ENCODE results near the gene IPO7.
"Not testable (repeated sequence)": the region's sequence is repeated elsewhere in the genome, so short reads cannot be mapped to it uniquely, and the experiment has no call there.

GRCh38 chr11:9452023-9452422 is 67.6 kb downstream of the IPO7 start:
- TF ChIP-seq L3MBTL2 (conservative IDR thresholded peaks at IDR 0.05); FOXK2 (IDR thresholded peaks at IDR 0.05); ZNF384 (IDR thresholded peaks at IDR 0.05); FOXA1 (IDR thresholded peaks at IDR 0.05); ARNT (IDR thresholded peaks at IDR 0.05); NFRKB (IDR thresholded peaks at IDR 0.05); TARDBP (IDR thresholded peaks at IDR 0.05); ELF4 (IDR thresholded peaks at IDR 0.05); CTBP1 (IDR thresholded peaks at IDR 0.05; ENCODE audit: borderline replicate concordance); HDGF (IDR thresholded peaks at IDR 0.05; ENCODE audit: borderline replicate concordance); LEF1 (IDR thresholded peaks at IDR 0.05; ENCODE audit: borderline replicate concordance): not testable (repeated sequence)
